H1 (cell line): ENCODE measurements around the gene MYL3. TPM values are rescaled to one million over a fixed set of nuclear protein-coding genes. Genes with fewer than 3 reads are reported as not detected.

Experiments
- CTCF ChIA-PET: fragments of 300-600 bp; sonication (Branson Sonifier 250); formaldehyde crosslinking; loops from one replicate; lab custom pipeline; 2021; ENCODE audit not compliant: partially characterized antibody; lab: Charles Lee
- POLR2A ChIA-PET: fragments of 300-600 bp; sonication (Branson Sonifier 250); formaldehyde crosslinking; loops from one replicate; lab custom pipeline; 2021; ENCODE audit warnings: inconsistent platforms; ENCODE audit not compliant: partially characterized antibody; lab: Charles Lee
- DNase-seq, 2 experiments: peaks; one replicate each; pipeline versions ENCODE4 v3.0.0 to v3.0.0-alpha.2; 2010 to 2022; ENCODE audit warnings: low spot score in 2 of 2, low read depth in 1 of 2, mixed read lengths in 1 of 2
- FAIRE-seq: peaks from 2 replicates; lab custom pipeline; 2011; peaks lifted over from hg19 to GRCh38; lab: Jason Lieb, UNC
- H2AFZ ChIP-seq: 2 replicates; pipeline ENCODE4 v1.8.1; 2012; ENCODE audit warnings: low read length, inconsistent platforms
- H2AK5ac ChIP-seq: 2 replicates; pipeline ENCODE4 v1.6.1; 2013; ENCODE audit warnings: low read depth, low read length
- H2BK120ac ChIP-seq: replicated peaks from 2 replicates; pipeline ENCODE3; 2013; ENCODE audit warnings: low read depth, low read length, inconsistent platforms
- H2BK12ac ChIP-seq: 2 replicates; pipeline ENCODE4 v1.6.1; 2013; ENCODE audit warnings: low read depth, low read length
- H2BK15ac ChIP-seq: 2 replicates; pipeline ENCODE4 v1.6.1; 2013; ENCODE audit warnings: low read length
- H2BK20ac ChIP-seq: 2 replicates; pipeline ENCODE4 v1.6.1; 2013; ENCODE audit warnings: low read length
- H2BK5ac ChIP-seq: 2 replicates; pipeline ENCODE4 v1.6.1; 2013; ENCODE audit warnings: low read depth, low read length
- H3K14ac ChIP-seq: 2 replicates; pipeline ENCODE4 v1.6.1; 2013; ENCODE audit warnings: inconsistent platforms; ENCODE audit not compliant: insufficient read length
- H3K18ac ChIP-seq: 2 replicates; pipeline ENCODE4 v1.6.1; 2013; ENCODE audit warnings: low read length; ENCODE audit errors: extremely low read depth
- H3K23ac ChIP-seq: 2 replicates; pipeline ENCODE4 v1.6.1; 2013; ENCODE audit warnings: inconsistent platforms; ENCODE audit not compliant: insufficient read length
- H3K23me2 ChIP-seq: 2 replicates; pipeline ENCODE4 v1.6.1; 2013; ENCODE audit warnings: low read depth, low read length
- H3K27ac ChIP-seq: 2 replicates; pipeline ENCODE4 v1.6.1; 2011; ENCODE audit warnings: low read depth, low read length, inconsistent platforms
- H3K27me3 ChIP-seq, 4 experiments: replicated peaks in 1 of 4; 1 replicate in 1 of 4; 2 replicates in 3 of 4; pipeline versions ENCODE4 v1.6.1 to v1.8.1; 2011 to 2013; ENCODE audit warnings: low read length in 3 of 4, mild to moderate bottlenecking in 3 of 4, inconsistent platforms in 2 of 4, mixed read lengths in 2 of 4, moderate library complexity in 1 of 4; ENCODE audit not compliant: control insufficient read depth in 3 of 4, insufficient read depth in 3 of 4; ENCODE audit errors: extremely low read depth in 1 of 4
- H3K36me3 ChIP-seq, 4 experiments: 2 replicates each; pipeline versions ENCODE4 v1.6.1 to v1.8.1; 2011 to 2013; ENCODE audit warnings: mild to moderate bottlenecking in 4 of 4, low read length in 3 of 4, moderate library complexity in 2 of 4, control low read depth in 1 of 4, inconsistent platforms in 1 of 4; ENCODE audit not compliant: insufficient read depth in 4 of 4, control insufficient read depth in 2 of 4
- H3K4ac ChIP-seq: replicated peaks from 2 replicates; pipeline ENCODE3; 2013; ENCODE audit warnings: low read length, low read depth, mixed read lengths, inconsistent platforms; ENCODE audit not compliant: insufficient read length
- H3K4me1 ChIP-seq, 4 experiments: replicated peaks in 1 of 4; 1 replicate in 1 of 4; 2 replicates in 3 of 4; pipeline versions ENCODE4 v1.6.1 to v1.8.1; 2011 to 2013; ENCODE audit warnings: low read length in 3 of 4, inconsistent platforms in 2 of 4, mixed read lengths in 1 of 4; ENCODE audit not compliant: insufficient read depth in 4 of 4, control insufficient read depth in 3 of 4
- H3K4me2 ChIP-seq, 2 experiments: 2 replicates each; pipeline versions ENCODE4 v1.6.1 to v1.8.1; 2011 to 2013; ENCODE audit warnings: low read depth in 2 of 2, low read length in 2 of 2, control low read depth in 1 of 2, inconsistent platforms in 1 of 2, mild to moderate bottlenecking in 1 of 2; ENCODE audit not compliant: insufficient read depth in 1 of 2
- H3K4me3 ChIP-seq, 4 experiments: fragments of 200-600, 300-600 bp in 1 of 4; sonication (generic), shearing (Covaris generic), sonication (Bioruptor Twin) in 1 of 4; 2 replicates each; pipeline versions ENCODE4 v1.5.1 to v1.8.1; 2011 to 2016; ENCODE audit warnings: low read length in 4 of 4, low read depth in 3 of 4, control low read depth in 2 of 4, inconsistent platforms in 2 of 4, mild to moderate bottlenecking in 2 of 4, mixed read lengths in 1 of 4, moderate library complexity in 1 of 4; ENCODE audit not compliant: insufficient read depth in 2 of 4; ENCODE audit errors: extremely low read depth in 1 of 4
- H3K56ac ChIP-seq: replicated peaks from 2 replicates; pipeline ENCODE3; 2013; ENCODE audit warnings: low read depth, mild to moderate bottlenecking, mixed read lengths, low read length, inconsistent platforms; ENCODE audit not compliant: insufficient read length
- H3K79me1 ChIP-seq: 2 replicates; pipeline ENCODE4 v1.6.1; 2013; ENCODE audit warnings: low read depth, low read length, control low read depth
- H3K79me2 ChIP-seq, 2 experiments: 2 replicates each; pipeline versions ENCODE4 v1.6.1 to v1.8.1; 2012 to 2013; ENCODE audit warnings: low read length in 2 of 2, mild to moderate bottlenecking in 2 of 2, inconsistent platforms in 1 of 2; ENCODE audit not compliant: insufficient read depth in 2 of 2, control insufficient read depth in 1 of 2
- H3K9ac ChIP-seq, 4 experiments: replicated peaks in 1 of 4; 1 replicate in 1 of 4; 2 replicates in 3 of 4; pipeline versions ENCODE4 v1.6.1 to v1.8.1; 2011 to 2013; ENCODE audit warnings: low read depth in 3 of 4, low read length in 3 of 4, control low read depth in 2 of 4, mild to moderate bottlenecking in 2 of 4, moderate library complexity in 2 of 4, inconsistent platforms in 1 of 4; ENCODE audit errors: extremely low read depth in 1 of 4
- H3K9me3 ChIP-seq, 2 experiments: 2 replicates each; pipeline versions ENCODE4 v1.6.1 to v1.8.1; 2012 to 2013; ENCODE audit warnings: mild to moderate bottlenecking in 2 of 2, moderate library complexity in 2 of 2, control low read depth in 1 of 2, inconsistent platforms in 1 of 2, low read depth in 1 of 2, low read length in 1 of 2, mixed read lengths in 1 of 2; ENCODE audit not compliant: insufficient read depth in 2 of 2
- H4K20me1 ChIP-seq, 2 experiments: replicated peaks in 1 of 2; 2 replicates each; pipeline versions ENCODE3 to v1.8.1; 2011 to 2013; ENCODE audit warnings: inconsistent platforms in 2 of 2, low read length in 2 of 2, mild to moderate bottlenecking in 1 of 2; ENCODE audit not compliant: insufficient read depth in 2 of 2, control insufficient read depth in 1 of 2
- H4K5ac ChIP-seq: 2 replicates; pipeline ENCODE4 v1.6.1; 2013; ENCODE audit warnings: low read length, low read depth, mixed read lengths, inconsistent platforms; ENCODE audit not compliant: insufficient read length
- H4K8ac ChIP-seq: 2 replicates; pipeline ENCODE4 v1.8.0; 2013; ENCODE audit warnings: mild to moderate bottlenecking, moderate library complexity, low read length, inconsistent platforms; ENCODE audit not compliant: insufficient read depth; ENCODE audit errors: extremely low read depth
- H4K91ac ChIP-seq: replicated peaks from 2 replicates; pipeline ENCODE3; 2013; ENCODE audit warnings: low read length, mixed read lengths, inconsistent platforms; ENCODE audit not compliant: insufficient read length
- CHD1 ChIP-seq: IDR thresholded peaks from 2 replicates; pipeline ENCODE4 v1.6.1; 2012; ENCODE audit warnings: low read depth, low read length, improper control_type of control experiment
- SP2 ChIP-seq: IDR thresholded peaks from 2 replicates; pipeline ENCODE4 v1.6.1; 2012; ENCODE audit warnings: mild to moderate bottlenecking, low read length, inconsistent platforms
- TAF1 ChIP-seq: IDR thresholded peaks from 2 replicates; pipeline ENCODE4 v1.6.1; 2011; ENCODE audit warnings: mild to moderate bottlenecking, low read depth, low read length
- USF2 ChIP-seq: IDR thresholded peaks from 2 replicates; pipeline ENCODE4 v1.6.1; 2011; ENCODE audit warnings: low read length, improper control_type of control experiment
- WGBS, 2 experiments: shearing (Covaris generic) in 1 of 2; methylation state at CpG; one replicate each; pipeline versions ENCODE4 v1.1.6 to v1.1.7; 2013 to 2015; ENCODE audit warnings: low lambda C conversion rate in 2 of 2, mixed read lengths in 2 of 2, inconsistent platforms in 1 of 2, low coverage in 1 of 2, missing lambda C conversion rate in 1 of 2; ENCODE audit not compliant: insufficient replicate concordance in 2 of 2, insufficient coverage in 1 of 2, insufficient read length in 1 of 2; ENCODE audit errors: extremely low coverage in 1 of 2, missing lambda C conversion rate in 1 of 2; 5-methylcytosine and 5-hydroxymethylcytosine counted together
- polyA plus RNA-seq, 7 experiments: library from polyadenylated mRNA; depleted of rRNA in 3 of 7; stranded (reverse) in 5 of 7; unstranded in 2 of 7; fragments of >200 nt in 5 of 7; fragments of 200-250 nt in 2 of 7; gene quantifications; 1 replicate in 5 of 7; 2 replicates in 1 of 7; 4 replicates in 1 of 7; pipeline versions ENCODE4 v1.2.1 to v1.2.3, GENCODE V29; 2011 to 2013; ENCODE audit warnings: missing spikeins in 2 of 7, mixed read lengths in 2 of 7
- total RNA-seq: library from RNA; stranded (reverse); fragmentation: NEBNext Ultra II Directional; extraction: Animal tissue kit (Norgen Biotek cat#: 25700); gene quantifications from 2 replicates; pipeline ENCODE4 v1.2.1, GENCODE V29; 2021

Gene MYL3
- total and polyA plus RNA-seq, 2 of the 8 experiments (the other 6 are each of a cell fraction or from before 2014, with no cell fraction given): 0.06 TPM; not detected in 1

GRCh38 chr3:46900007-46900292, 36.7 kb upstream of the MYL3 start:
- Histone ChIP-seq H2AK5ac (no peak overlapping the region), H3K4me1 (peaks cover 0 to 7% (median 2%) of the 10 kb centered on the region in 4 experiments; a peak in 4 of 7 replicates), H2AFZ (no peak overlapping the region), H2BK20ac (no peak overlapping the region), H2BK120ac (no peak overlapping the region), H2BK5ac (no peak overlapping the region), H3K14ac (no peak overlapping the region), H3K9ac (no peak overlapping the region), H3K36me3 (no peaks in the 10 kb centered on the region), H3K79me1 (no peaks in the 10 kb centered on the region), H3K56ac (no peak overlapping the region), H4K20me1 (peaks cover 0 to 2% of the 10 kb centered on the region in 2 experiments), H3K79me2 (no peaks in the 10 kb centered on the region), H3K4ac (no peak overlapping the region), H3K27me3 (peaks cover 0 to 29% (median 20%) of the 10 kb centered on the region in 4 experiments; a peak in 5 of 7 replicates), H4K5ac (no peak overlapping the region), H3K23me2 (peaks cover 5% of the 10 kb centered on the region; the same call in 1 of the 2 replicates), H3K4me2 (no peak overlapping the region), H2BK12ac (no peak overlapping the region), H4K8ac (no peak overlapping the region), H3K4me3 (no peak overlapping the region), H3K9me3 (no peaks in the 10 kb centered on the region), H3K27ac (no peak overlapping the region), H3K18ac (no peak overlapping the region), H2BK15ac (no peak overlapping the region), H3K23ac (no peak overlapping the region), H4K91ac (no peak overlapping the region)
- FAIRE-seq: no peak
- POLR2A ChIA-PET: interaction anchor here (1.6 kb wide), 1 partner anchor 315 kb away, joined by 4 read pairs; no protein-coding TSS in a partner anchor
- no peak for DNase-seq
- CTCF ChIA-PET: interaction anchor here (0.8 to 13.3 kb wide), 12 partner anchors 9 to 236 kb away, joined by 3 to 91 read pairs (median 7); partner anchors contain the start of gene MYL3
- 90% methylated on average over 5 of the region's 5 CpGs; no CpG with 5 or more reads in 1 of the 2 experiments for WGBS, 2 experiments
- TF ChIP-seq SP2 (no peak), TAF1 (no peak), USF2 (no peak), CHD1 (no peak)
